Mesenchymal stem cell (in vitro differentiated cells and primary cell): ENCODE measurements around the gene TTLL6.
A peak's percentile ranks its signal among the peaks of the same experiment; 100 is the strongest.

ENCODE experiments used
- DNase-seq: peaks from one replicate; pipeline ENCODE4 v3.0.0-alpha.2; 2013
- H2AFZ ChIP-seq: one replicate; pipeline ENCODE4 v1.6.1; 2013; ENCODE audit warnings: low read depth, mild to moderate bottlenecking, control low read depth, inconsistent platforms, low read length, moderate library complexity
- H2AK5ac ChIP-seq: 2 replicates; pipeline ENCODE4 v1.6.1; 2013; ENCODE audit warnings: low read length, moderate library complexity, mild to moderate bottlenecking, inconsistent platforms; ENCODE audit not compliant: severe bottlenecking
- H2BK120ac ChIP-seq: one replicate; pipeline ENCODE4 v1.6.1; 2013; ENCODE audit warnings: low read depth, mild to moderate bottlenecking, inconsistent platforms, low read length, moderate library complexity
- H2BK12ac ChIP-seq, 2 experiments: one replicate each; pipeline ENCODE4 v1.6.1; 2013; ENCODE audit warnings: inconsistent platforms in 2 of 2, low read length in 2 of 2, mild to moderate bottlenecking in 2 of 2, moderate library complexity in 2 of 2, control low read depth in 1 of 2
- H2BK15ac ChIP-seq: one replicate; pipeline ENCODE4 v1.6.1; 2013; ENCODE audit warnings: mild to moderate bottlenecking, low read depth, inconsistent platforms; ENCODE audit not compliant: poor library complexity, severe bottlenecking
- H2BK5ac ChIP-seq: 2 replicates; pipeline ENCODE4 v1.6.1; 2013; ENCODE audit warnings: low read depth, mild to moderate bottlenecking, low read length, control low read depth, inconsistent platforms; ENCODE audit not compliant: poor library complexity, severe bottlenecking
- H3K14ac ChIP-seq, 2 experiments: one replicate each; pipeline ENCODE4 v1.6.1; 2013; ENCODE audit warnings: inconsistent platforms in 2 of 2, low read length in 2 of 2, control low read depth in 1 of 2, mild to moderate bottlenecking in 1 of 2, moderate library complexity in 1 of 2
- H3K18ac ChIP-seq, 2 experiments: one replicate each; pipeline ENCODE4 v1.6.1; 2013; ENCODE audit warnings: inconsistent platforms in 2 of 2, low read length in 2 of 2, control low read depth in 1 of 2, low read depth in 1 of 2, mild to moderate bottlenecking in 1 of 2
- H3K23ac ChIP-seq, 2 experiments: one replicate each; pipeline ENCODE4 v1.6.1; 2013; ENCODE audit warnings: inconsistent platforms in 2 of 2, low read length in 2 of 2, mild to moderate bottlenecking in 2 of 2, moderate library complexity in 2 of 2, control low read depth in 1 of 2
- H3K27ac ChIP-seq: 2 replicates; pipeline ENCODE4 v1.5.1; 2013; ENCODE audit warnings: mild to moderate bottlenecking, moderate library complexity, low read length, control low read depth, inconsistent platforms; ENCODE audit not compliant: poor library complexity, severe bottlenecking
- H3K27me3 ChIP-seq, 2 experiments: 2 replicates each; pipeline versions ENCODE4 v1.6.1 to v1.7.0; 2013; ENCODE audit warnings: low read length in 2 of 2, mild to moderate bottlenecking in 2 of 2, moderate library complexity in 2 of 2, control low read depth in 1 of 2, inconsistent platforms in 1 of 2; ENCODE audit not compliant: control insufficient read depth in 1 of 2, insufficient read depth in 1 of 2
- H3K36me3 ChIP-seq, 2 experiments: 2 replicates each; pipeline versions ENCODE4 v1.6.1 to v1.7.0; 2013; ENCODE audit warnings: low read length in 2 of 2, control low read depth in 1 of 2, inconsistent platforms in 1 of 2, low read depth in 1 of 2, mild to moderate bottlenecking in 1 of 2; ENCODE audit not compliant: insufficient read depth in 2 of 2, control insufficient read depth in 1 of 2
- H3K4ac ChIP-seq, 2 experiments: one replicate each; pipeline ENCODE4 v1.6.1; 2013; ENCODE audit warnings: inconsistent platforms in 2 of 2, low read length in 2 of 2, mild to moderate bottlenecking in 2 of 2, moderate library complexity in 2 of 2, control low read depth in 1 of 2, low read depth in 1 of 2
- H3K4me1 ChIP-seq: 2 replicates; pipeline ENCODE4 v1.6.1; 2013; ENCODE audit warnings: low read depth, low read length, control low read depth; ENCODE audit not compliant: control insufficient read depth, insufficient read depth
- H3K4me2 ChIP-seq: 2 replicates; pipeline ENCODE4 v1.6.1; 2013; ENCODE audit warnings: low read length, mild to moderate bottlenecking, inconsistent platforms; ENCODE audit not compliant: poor library complexity, severe bottlenecking
- H3K4me3 ChIP-seq, 2 experiments: 2 replicates each; pipeline versions ENCODE4 v1.5.1 to v1.7.0; 2013; ENCODE audit warnings: low read length in 2 of 2, mild to moderate bottlenecking in 2 of 2, control low read depth in 1 of 2, low read depth in 1 of 2; ENCODE audit not compliant: insufficient read depth in 1 of 2
- H3K79me1 ChIP-seq: replicated peaks from 2 replicates; pipeline ENCODE4 v1.6.1; 2013; ENCODE audit warnings: mild to moderate bottlenecking, control low read depth, low read length, inconsistent platforms; ENCODE audit not compliant: poor library complexity, severe bottlenecking
- H3K9ac ChIP-seq: 2 replicates; pipeline ENCODE4 v1.7.0; 2013; ENCODE audit warnings: mild to moderate bottlenecking, low read length, moderate library complexity
- H3K9me3 ChIP-seq: 2 replicates; pipeline ENCODE4 v1.7.0; 2013; ENCODE audit warnings: mild to moderate bottlenecking, low read length; ENCODE audit not compliant: control insufficient read depth
- H4K8ac ChIP-seq: one replicate; pipeline ENCODE4 v1.6.1; 2013; ENCODE audit warnings: inconsistent platforms, mild to moderate bottlenecking, low read length, moderate library complexity
- H4K91ac ChIP-seq: one replicate; pipeline ENCODE4 v1.6.1; 2013; ENCODE audit warnings: mild to moderate bottlenecking, low read length, inconsistent platforms
- WGBS: methylation state at CpG from one replicate; pipeline ENCODE4 v1.1.7; 2013; ENCODE audit warnings: mixed read lengths; 5-methylcytosine and 5-hydroxymethylcytosine counted together

TTLL6 gene

DNA sequence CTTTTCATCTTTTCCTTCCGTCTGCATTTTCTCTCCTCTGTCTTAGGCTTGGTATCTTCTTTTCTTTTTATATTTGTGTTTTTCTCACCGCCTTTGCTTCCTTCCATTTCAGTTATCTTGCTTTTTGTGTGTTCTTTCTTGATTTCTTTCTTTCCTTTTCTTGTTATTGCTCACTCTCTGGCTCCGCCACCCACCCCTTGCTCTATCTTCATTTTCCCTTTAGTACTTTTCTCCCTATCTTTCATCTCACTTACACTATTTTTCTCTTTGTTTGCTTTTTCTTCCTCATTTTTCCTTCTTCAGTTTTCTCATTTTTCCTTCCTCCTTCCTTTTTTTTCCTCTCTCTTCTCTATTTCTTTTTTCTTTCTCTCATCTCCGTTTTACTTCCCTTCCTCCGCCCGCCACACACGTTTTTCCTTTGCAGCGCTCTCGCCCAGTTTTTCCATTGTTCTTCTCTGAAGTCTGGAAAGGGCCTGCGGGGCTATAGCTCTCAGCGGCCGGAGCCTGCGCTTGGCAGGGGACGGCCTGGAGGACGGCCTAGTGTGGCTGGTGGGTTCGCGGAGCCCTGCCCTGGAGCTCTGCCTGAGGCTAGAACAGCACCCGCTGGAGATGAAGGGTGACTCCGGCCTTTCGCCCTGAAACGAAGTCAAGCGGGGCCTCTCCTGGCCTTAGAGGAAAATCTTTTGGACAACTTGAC lies 83.2 kb downstream of the TTLL6 start:
- no peak overlapping the region for H3K14ac ChIP-seq
- no peak overlapping the region for H3K27ac ChIP-seq
- no peak overlapping the region for H3K4me3 ChIP-seq
- H3K27me3 ChIP-seq, result peaks cover 97 to 98% of the 10 kb centered on the region in 2 experiments
- H3K9me3 ChIP-seq, result no peaks in the 10 kb centered on the region
- no peak for DNase-seq
- H4K8ac ChIP-seq, result no peak overlapping the region
- H3K18ac ChIP-seq, result no peak overlapping the region
- H3K4ac ChIP-seq, result no peak overlapping the region
- no peaks in the 10 kb centered on the region for H3K79me1 ChIP-seq
- no peaks in the 10 kb centered on the region for H3K36me3 ChIP-seq
- no peak overlapping the region for H3K9ac ChIP-seq
- H3K4me1 ChIP-seq, result peaks cover 3% of the 10 kb centered on the region
- H2AFZ ChIP-seq, result no peak overlapping the region
- peak overlapping the region; percentile 30 for H3K4me2 ChIP-seq
- H4K91ac ChIP-seq, result no peak overlapping the region
- H3K23ac ChIP-seq, result no peak overlapping the region
- no peak overlapping the region for H2BK120ac ChIP-seq
- WGBS, result 11% methylated on average over 22 of the region's 22 CpGs
- no peak overlapping the region for H2BK5ac ChIP-seq
- no peak overlapping the region for H2BK15ac ChIP-seq
- H2AK5ac ChIP-seq, result no peak overlapping the region
- no peak overlapping the region for H2BK12ac ChIP-seq

DNA sequence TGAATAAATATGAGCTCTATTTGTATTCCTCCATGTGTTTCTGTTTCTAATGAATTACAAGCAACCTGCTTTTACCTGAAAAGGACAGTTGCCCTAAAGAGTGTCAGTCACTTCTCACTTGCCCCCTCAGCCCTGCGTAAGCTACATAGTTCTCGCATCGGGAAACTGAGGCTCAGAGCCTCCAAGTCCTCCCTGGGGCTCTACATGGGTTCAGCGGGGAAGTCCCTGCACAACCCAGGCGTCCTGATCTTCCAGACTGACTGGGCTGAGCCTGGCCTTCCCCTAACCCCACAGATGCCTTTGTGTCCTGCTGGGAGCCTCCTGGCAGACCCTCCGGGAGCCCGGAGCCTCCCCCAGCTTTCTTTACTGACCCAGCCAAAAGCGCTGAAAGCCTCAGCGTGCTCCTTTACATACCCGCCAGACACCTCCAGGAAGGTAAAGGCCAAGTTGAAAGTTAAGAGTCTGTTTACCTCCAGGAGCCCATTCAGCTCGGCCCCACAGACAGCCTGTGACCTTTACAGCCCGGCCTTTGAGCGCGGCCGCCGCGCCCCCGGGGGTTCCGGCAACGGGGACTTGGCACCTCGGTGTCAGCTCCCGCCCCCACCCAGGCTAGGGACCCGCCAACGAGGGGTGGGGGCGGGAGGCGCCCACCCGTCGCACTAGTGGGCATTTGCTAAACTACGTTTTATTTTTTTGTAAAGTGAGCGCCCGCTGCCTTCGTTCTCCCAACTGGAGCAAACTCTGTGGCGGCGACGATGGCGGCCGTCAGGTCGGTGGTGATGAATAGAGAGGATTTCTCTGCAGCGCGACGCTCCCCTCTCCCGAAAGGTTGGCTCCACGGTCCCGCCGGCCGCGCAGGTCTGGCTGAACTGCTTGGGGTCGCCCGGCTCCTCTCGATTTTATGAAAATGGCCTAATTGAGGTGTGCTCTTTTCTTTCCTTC lies 84.1 kb downstream of the TTLL6 start:
- no peak overlapping the region for H3K23ac ChIP-seq
- no peak overlapping the region for H2AK5ac ChIP-seq
- DNase-seq, result no peak
- H2AFZ ChIP-seq, result no peak overlapping the region
- peaks cover 97 to 98% of the 10 kb centered on the region in 2 experiments for H3K27me3 ChIP-seq
- peak overlapping the region; percentile 30 for H3K4me2 ChIP-seq
- no peak overlapping the region for H2BK5ac ChIP-seq
- no peaks in the 10 kb centered on the region for H3K9me3 ChIP-seq
- H3K79me1 ChIP-seq, result no peaks in the 10 kb centered on the region
- H2BK15ac ChIP-seq, result no peak overlapping the region
- no peak overlapping the region for H3K18ac ChIP-seq
- H3K27ac ChIP-seq, result no peak overlapping the region
- H3K4ac ChIP-seq, result no peak overlapping the region
- no peak overlapping the region for H3K4me3 ChIP-seq
- no peak overlapping the region for H4K91ac ChIP-seq
- WGBS, result 5% methylated on average over 46 of the region's 50 CpGs
- H3K36me3 ChIP-seq, result no peaks in the 10 kb centered on the region
- H3K14ac ChIP-seq, result no peak overlapping the region
- H4K8ac ChIP-seq, result no peak overlapping the region
- H3K9ac ChIP-seq, result no peak overlapping the region
- H2BK120ac ChIP-seq, result no peak overlapping the region
- H3K4me1 ChIP-seq, result peaks cover 9% of the 10 kb centered on the region
- no peak overlapping the region for H2BK12ac ChIP-seq

DNA sequence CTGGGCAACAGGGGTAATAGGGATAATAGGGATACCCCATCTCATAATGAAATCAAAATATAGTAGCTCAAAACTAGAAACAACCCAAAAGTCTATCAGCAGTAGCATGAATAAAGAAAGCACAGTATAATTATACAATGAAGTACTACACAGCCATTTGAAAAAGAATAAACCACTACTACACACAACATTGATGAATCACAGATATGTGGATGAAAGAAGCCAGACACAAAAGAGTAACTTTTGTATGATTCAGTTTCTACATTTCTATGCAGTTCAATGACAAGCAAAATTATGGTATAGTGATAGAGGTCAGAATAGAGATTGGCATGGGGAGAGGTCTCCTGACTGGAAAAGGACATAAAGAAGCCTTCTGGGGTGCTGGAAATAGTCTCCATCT lies 85.7 kb downstream of the TTLL6 start:
- H3K9ac ChIP-seq, result no peak overlapping the region
- H3K79me1 ChIP-seq, result no peaks in the 10 kb centered on the region
- H2BK12ac ChIP-seq, result no peak overlapping the region
- no peak overlapping the region for H4K8ac ChIP-seq
- H3K36me3 ChIP-seq, result peaks cover 0 to 3% of the 10 kb centered on the region in 2 experiments
- H3K4me1 ChIP-seq, result peaks cover 11% of the 10 kb centered on the region
- H3K18ac ChIP-seq, result no peak overlapping the region
- H2BK120ac ChIP-seq, result no peak overlapping the region
- no peak overlapping the region for H3K27ac ChIP-seq
- no peak overlapping the region for H3K14ac ChIP-seq
- no peak overlapping the region for H2BK15ac ChIP-seq
- H3K27me3 ChIP-seq, result peaks cover 97 to 98% of the 10 kb centered on the region in 2 experiments
- no peak overlapping the region for H2AK5ac ChIP-seq
- H4K91ac ChIP-seq, result no peak overlapping the region
- H3K4ac ChIP-seq, result no peak overlapping the region
- no peak overlapping the region for H2AFZ ChIP-seq
- no peak overlapping the region for H3K4me3 ChIP-seq
- no peak for DNase-seq
- H3K23ac ChIP-seq, result no peak overlapping the region
- no peak overlapping the region for H3K4me2 ChIP-seq
- no peak overlapping the region for H2BK5ac ChIP-seq
- no peaks in the 10 kb centered on the region for H3K9me3 ChIP-seq

DNA sequence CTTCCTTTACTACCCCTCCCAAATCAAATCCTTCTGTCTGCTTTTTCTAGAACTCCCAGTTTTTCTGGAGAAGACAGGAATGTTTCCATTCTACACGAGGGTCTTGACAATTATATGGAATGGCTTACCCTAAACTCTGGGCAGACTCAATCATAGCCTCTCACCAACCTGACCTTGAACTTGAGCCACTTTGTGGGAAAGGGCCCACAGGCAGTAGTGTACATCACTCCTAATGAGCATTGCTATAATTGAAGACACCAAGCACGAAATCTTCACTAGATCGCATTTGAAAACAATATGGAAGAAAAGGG lies 86.8 kb downstream of the TTLL6 start:
- Histone ChIP-seq H4K91ac (no peak overlapping the region), H3K4me1 (peaks cover 14% of the 10 kb centered on the region), H3K23ac (no peak overlapping the region), H3K4ac (no peak overlapping the region), H2BK15ac (no peak overlapping the region), H3K14ac (no peak overlapping the region), H2BK12ac (no peak overlapping the region), H2AFZ (no peak overlapping the region), H3K9me3 (no peaks in the 10 kb centered on the region), H3K27me3 (peaks cover 97 to 98% of the 10 kb centered on the region in 2 experiments), H3K9ac (no peak overlapping the region), H2AK5ac (no peak overlapping the region), H3K4me2 (no peak overlapping the region), H3K27ac (no peak overlapping the region), H3K18ac (peak overlapping the region in 1 of 2 experiments; percentile 11), H3K79me1 (no peaks in the 10 kb centered on the region), H2BK120ac (no peak overlapping the region), H2BK5ac (no peak overlapping the region), H4K8ac (no peak overlapping the region), H3K4me3 (no peak overlapping the region), H3K36me3 (peaks cover 0 to 3% of the 10 kb centered on the region in 2 experiments)
- 50% methylated on average over 1 of the region's 3 CpGs for WGBS
- no peak for DNase-seq
